K562 (cell line): Measurements from ENCODE around the gene HTR1A.

Experiments
- BRCA1 ChIP-seq, 2 experiments: fragments of 450-650 bp in 1 of 2; sonication (generic) in 1 of 2; formaldehyde crosslinking in 1 of 2; IDR thresholded peaks; 2 replicates each; pipeline versions ENCODE4 v1.5.0 to v1.6.1; 2017 to 2020; ENCODE audit warnings: mild to moderate bottlenecking in 1 of 2, missing genetic modification reagents in 1 of 2
- CBX3 ChIP-seq, 2 experiments: IDR thresholded peaks; 1 replicate in 1 of 2; 2 replicates in 1 of 2; pipeline ENCODE4 v1.6.1; 2012; ENCODE audit warnings: inconsistent platforms in 2 of 2, low read length in 2 of 2, borderline replicate concordance in 1 of 2, control low read depth in 1 of 2
- CTCF ChIP-seq, 3 experiments: IDR thresholded peaks in 2 of 3; conservative IDR thresholded peaks in 1 of 3; 2 replicates each; pipeline ENCODE4 v1.5.1; 2011 to 2012; ENCODE audit warnings: low read length in 3 of 3, mild to moderate bottlenecking in 3 of 3, control low read depth in 2 of 3, improper control_type of control experiment in 1 of 3, inconsistent platforms in 1 of 3, low read depth in 1 of 3, mixed read lengths in 1 of 3, moderate library complexity in 1 of 3; ENCODE audit not compliant: insufficient read depth in 2 of 3
- EZH2 ChIP-seq: IDR thresholded peaks from 2 replicates; pipeline ENCODE4 v1.6.1; 2012; ENCODE audit warnings: low read depth, mild to moderate bottlenecking, inconsistent platforms, low read length, borderline replicate concordance
- FOSL1 ChIP-seq: fragments of 200-800 bp; sonication (Bioruptor generic); conservative IDR thresholded peaks from 2 replicates; pipeline ENCODE4 v1.6.1; 2016; ENCODE audit warnings: missing genetic modification characterization, missing compliant biosample characterization
- HDAC2 ChIP-seq: fragments of 450-650 bp; IDR thresholded peaks from 2 replicates; pipeline ENCODE4 v1.6.1; 2016; ENCODE audit warnings: mild to moderate bottlenecking
- HLTF ChIP-seq: fragments of 450-650 bp; IDR thresholded peaks from 2 replicates; pipeline ENCODE4 v1.6.1; 2016
- NCOA6 ChIP-seq: fragments of 450-650 bp; IDR thresholded peaks from 2 replicates; pipeline ENCODE4 v1.6.1; 2017; ENCODE audit warnings: mild to moderate bottlenecking
- RUNX1 ChIP-seq: sonication (generic); IDR thresholded peaks from 2 replicates; pipeline ENCODE4 v1.6.1; 2016; ENCODE audit warnings: antibody characterized with exemption, low read depth
- SP1 ChIP-seq: sonication (generic); formaldehyde crosslinking; IDR thresholded peaks from 2 replicates; pipeline ENCODE4 v1.8.1; 2022; ENCODE audit warnings: mild to moderate bottlenecking, missing genetic modification reagents
- ZC3H8 ChIP-seq: fragments of 450-650 bp; IDR thresholded peaks from 2 replicates; pipeline ENCODE4 v1.6.1; 2017
- ZNF318 ChIP-seq, 2 experiments: fragments of 450-650 bp; IDR thresholded peaks; 2 replicates each; pipeline ENCODE4 v1.6.1; 2016; ENCODE audit warnings: mild to moderate bottlenecking in 2 of 2, borderline replicate concordance in 1 of 2, low read depth in 1 of 2, moderate library complexity in 1 of 2
- ZNF511 ChIP-seq: sonication (generic); formaldehyde crosslinking; IDR thresholded peaks from 2 replicates; pipeline ENCODE4 v1.8.0; 2022; ENCODE audit warnings: mild to moderate bottlenecking, missing genetic modification reagents
- ZNF699 ChIP-seq: fragments of 250-450 bp; sonication (Bioruptor Pico); IDR thresholded peaks from 2 replicates; pipeline ENCODE4 v1.8.0; 2021; ENCODE audit warnings: mild to moderate bottlenecking, moderate library complexity; ENCODE audit not compliant: insufficient replicate concordance

GRCh38 chr5:63957617-63958016 lies 4.6 kb downstream of the HTR1A start:
- TF ChIP-seq HDAC2 (no peak), CBX3 (IDR thresholded peaks at IDR 0.05; ENCODE audit: borderline replicate concordance in 1 of 2, low read length in 2 of 2) (no peak), FOSL1 (no peak), NCOA6 (no peak), ZNF511 (no peak), SP1 (CRISPR knock-in tag) (no peak), EZH2 (no peak), ZC3H8 (no peak), BRCA1 (IDR thresholded peaks at IDR 0.05) (no peak), BRCA1 (CRISPR knock-in tag; IDR thresholded peaks at IDR 0.05) (no peak), ZNF318 (IDR thresholded peaks at IDR 0.05; ENCODE audit: borderline replicate concordance in 1 of 2, low read depth in 1 of 2) (no peak), ZNF699 (CRISPR knock-in tag) (no peak), RUNX1 (no peak), CTCF (IDR thresholded peaks at IDR 0.05 in 2 of 3, conservative IDR thresholded peaks at IDR 0.05 in 1 of 3; ENCODE audit: insufficient read depth in 2 of 3, low read depth in 1 of 3, low read length in 3 of 3) (no peak), HLTF (no peak)
